ENCODE results near the gene ATOH8.

DNA sequence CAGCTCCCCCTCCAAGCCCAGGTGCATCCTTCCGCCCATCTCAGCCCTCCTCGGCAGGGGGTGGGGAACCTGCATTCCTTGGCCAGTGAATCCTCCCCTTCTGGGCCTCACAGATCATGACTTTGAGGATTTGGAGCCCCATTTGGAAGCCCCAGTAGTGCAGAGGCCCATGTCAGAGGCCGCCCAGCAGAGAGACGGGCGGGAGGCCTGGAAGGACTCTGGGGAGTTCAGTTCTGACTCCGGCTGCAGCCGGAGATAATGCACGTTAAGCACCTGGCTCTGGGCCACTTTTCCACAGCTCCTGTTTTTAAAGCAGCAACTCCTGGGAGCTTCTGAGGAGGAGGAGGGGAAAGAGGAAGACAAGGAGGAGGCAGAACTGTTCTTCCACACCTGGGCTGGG, 14.9 kb downstream of the ATOH8 start:
- TF ChIP-seq POLR2AphosphoS5 (IDR thresholded peaks at IDR 0.05; ENCODE audit: insufficient read depth, low read depth, low read length) (no peak), POLR2A (IDR thresholded peaks at IDR 0.05; ENCODE audit: low read depth, low read length) (no peak), MYC (IDR thresholded peaks at IDR 0.05; ENCODE audit: low read depth, low read length) (no peak), FOS (IDR thresholded peaks at IDR 0.05; ENCODE audit: borderline replicate concordance, insufficient read depth, low read length) (no peak), JUN (IDR thresholded peaks at IDR 0.05; ENCODE audit: borderline replicate concordance, insufficient read depth, insufficient read length, low read depth) (no peak), EZH2 (IDR thresholded peaks at IDR 0.05; ENCODE audit: borderline replicate concordance, low read depth, low read length, severe bottlenecking) (no peak)
- TF ChIP-seq, protein P1, sequence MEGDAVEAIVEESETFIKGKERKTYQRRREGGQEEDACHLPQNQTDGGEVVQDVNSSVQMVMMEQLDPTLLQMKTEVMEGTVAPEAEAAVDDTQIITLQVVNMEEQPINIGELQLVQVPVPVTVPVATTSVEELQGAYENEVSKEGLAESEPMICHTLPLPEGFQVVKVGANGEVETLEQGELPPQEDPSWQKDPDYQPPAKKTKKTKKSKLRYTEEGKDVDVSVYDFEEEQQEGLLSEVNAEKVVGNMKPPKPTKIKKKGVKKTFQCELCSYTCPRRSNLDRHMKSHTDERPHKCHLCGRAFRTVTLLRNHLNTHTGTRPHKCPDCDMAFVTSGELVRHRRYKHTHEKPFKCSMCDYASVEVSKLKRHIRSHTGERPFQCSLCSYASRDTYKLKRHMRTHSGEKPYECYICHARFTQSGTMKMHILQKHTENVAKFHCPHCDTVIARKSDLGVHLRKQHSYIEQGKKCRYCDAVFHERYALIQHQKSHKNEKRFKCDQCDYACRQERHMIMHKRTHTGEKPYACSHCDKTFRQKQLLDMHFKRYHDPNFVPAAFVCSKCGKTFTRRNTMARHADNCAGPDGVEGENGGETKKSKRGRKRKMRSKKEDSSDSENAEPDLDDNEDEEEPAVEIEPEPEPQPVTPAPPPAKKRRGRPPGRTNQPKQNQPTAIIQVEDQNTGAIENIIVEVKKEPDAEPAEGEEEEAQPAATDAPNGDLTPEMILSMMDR (IDR thresholded peaks at IDR 0.05; ENCODE audit: extremely low read depth in 1 of 2, insufficient read depth in 1 of 2, low read depth in 1 of 2, low read length in 2 of 2), result no peak
- TF ChIP-seq, protein P2, sequence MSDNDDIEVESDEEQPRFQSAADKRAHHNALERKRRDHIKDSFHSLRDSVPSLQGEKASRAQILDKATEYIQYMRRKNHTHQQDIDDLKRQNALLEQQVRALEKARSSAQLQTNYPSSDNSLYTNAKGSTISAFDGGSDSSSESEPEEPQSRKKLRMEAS (IDR thresholded peaks at IDR 0.05; ENCODE audit: insufficient read depth, insufficient read length), result no peak

All from endothelial cell of umbilical vein (primary cell).